ENCODE measurements around the gene LGR6.

LGR6 gene

DNA sequence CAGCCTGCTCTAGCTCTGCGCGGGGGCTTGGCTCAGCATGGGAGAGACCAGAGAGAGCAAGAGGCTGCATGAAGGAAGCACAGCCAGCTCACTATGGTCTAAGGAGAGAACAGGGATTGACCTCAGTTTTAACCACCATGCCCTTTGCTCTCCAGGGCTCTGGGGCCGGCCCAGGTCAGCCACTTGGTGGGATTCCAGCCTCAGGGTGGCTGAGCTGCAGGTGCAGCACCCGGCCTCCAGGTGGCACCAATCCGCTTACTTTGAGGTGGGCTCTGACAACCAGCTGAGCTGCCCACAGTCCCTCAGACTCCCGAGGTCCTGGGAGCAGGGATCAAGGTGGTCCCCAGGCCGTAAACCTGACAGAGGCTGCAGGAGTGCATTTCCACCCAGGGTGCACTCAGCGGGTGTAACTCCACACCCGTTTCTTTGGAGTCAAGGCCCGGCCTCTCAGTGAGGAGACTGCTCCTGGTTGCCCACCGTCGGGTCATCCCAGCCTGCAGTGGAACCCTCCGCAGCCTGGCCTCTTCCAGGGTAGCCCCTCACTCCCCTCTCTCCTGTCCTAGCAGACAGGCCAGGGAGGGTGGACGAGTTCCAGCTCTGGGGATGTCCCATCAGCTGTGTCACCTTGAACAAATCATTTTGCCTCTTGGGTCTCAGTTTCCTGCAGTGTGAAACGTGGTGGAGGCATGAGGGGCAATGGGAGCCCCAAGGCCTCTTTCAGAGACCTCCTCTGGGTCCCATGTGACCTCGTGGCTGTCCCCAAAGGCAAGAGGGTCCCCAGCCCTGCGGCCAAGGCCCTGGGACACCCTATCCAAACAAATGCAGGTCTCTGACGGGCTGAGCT is 607 bp upstream of the LGR6 start:
- Histone ChIP-seq H4K8ac (ENCODE audit: low read depth, low read length) (no peak overlapping the region), H3K4me3 (ENCODE audit: low read depth, low read length) (no peak overlapping the region), H3K4me1 (ENCODE audit: control insufficient read depth in 1 of 2, insufficient read depth in 2 of 2, low read length in 2 of 2) (no peaks in the 10 kb centered on the region), H2AK5ac (ENCODE audit: low read length) (no peak overlapping the region), H4K91ac (ENCODE audit: low read depth, low read length) (no peak overlapping the region), H2AFZ (ENCODE audit: insufficient read depth, low read length, poor library complexity) (no peak overlapping the region), H2BK120ac (ENCODE audit: insufficient read depth, low read length, poor library complexity) (no peak overlapping the region), H4K12ac (ENCODE audit: low read depth, low read length) (no peak overlapping the region), H3K27me3 (ENCODE audit: insufficient read depth, low read length) (peaks cover 24% of the 10 kb centered on the region), H3K36me3 (ENCODE audit: control insufficient read depth in 1 of 2, insufficient read depth in 2 of 2, low read length in 2 of 2) (no peaks in the 10 kb centered on the region), H2BK12ac (ENCODE audit: low read length) (no peak overlapping the region), H3K9me3 (ENCODE audit: insufficient read depth, low read depth, low read length) (no peaks in the 10 kb centered on the region), H3K9ac (ENCODE audit: low read length) (no peak overlapping the region), H3K27ac (ENCODE audit: low read depth, low read length) (no peak overlapping the region), H3K18ac (ENCODE audit: low read length) (no peak overlapping the region), H3K79me1 (ENCODE audit: low read length) (no peaks in the 10 kb centered on the region), H3K79me2 (ENCODE audit: control insufficient read depth, insufficient read depth, low read length, poor library complexity) (no peaks in the 10 kb centered on the region), H2BK5ac (ENCODE audit: low read depth, low read length, poor library complexity) (no peak overlapping the region), H3K4me2 (ENCODE audit: low read length) (no peak overlapping the region), H3K14ac (ENCODE audit: low read length) (no peak overlapping the region), H3K23ac (ENCODE audit: low read length) (no peak overlapping the region), H3K4ac (ENCODE audit: low read depth, low read length) (no peak overlapping the region)
- WGBS (ENCODE audit: extremely low coverage, insufficient coverage, insufficient read length) = no CpG with 5 or more reads among the region's 18 CpGs
- DNase-seq = peak; percentile 21 to 75

DNA sequence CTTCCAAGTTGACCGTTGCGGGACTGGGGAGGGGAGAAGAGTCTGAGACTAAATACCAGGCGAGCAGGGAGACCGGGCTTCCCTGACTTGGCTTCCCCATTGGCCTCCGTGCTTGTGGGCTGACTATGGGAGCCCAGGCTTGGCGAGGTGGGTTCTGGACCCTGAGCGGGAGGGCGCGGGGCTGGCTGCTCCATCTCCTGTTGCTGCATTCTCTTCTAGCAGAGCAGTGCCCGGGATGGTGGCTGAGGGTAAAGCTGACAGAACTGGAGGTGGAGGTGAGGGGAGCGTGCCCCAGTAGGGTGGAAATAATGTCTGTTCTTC is 689 bp downstream of the LGR6 start:
- Histone ChIP-seq H4K8ac (ENCODE audit: low read depth, low read length) (no peak overlapping the region), H3K9ac (ENCODE audit: low read length) (no peak overlapping the region), H3K79me1 (ENCODE audit: low read length) (no peaks in the 10 kb centered on the region), H2AK5ac (ENCODE audit: low read length) (no peak overlapping the region), H3K23ac (ENCODE audit: low read length) (no peak overlapping the region), H2BK5ac (ENCODE audit: low read depth, low read length, poor library complexity) (no peak overlapping the region), H3K9me3 (ENCODE audit: insufficient read depth, low read depth, low read length) (no peaks in the 10 kb centered on the region), H3K14ac (ENCODE audit: low read length) (no peak overlapping the region), H3K36me3 (ENCODE audit: control insufficient read depth in 1 of 2, insufficient read depth in 2 of 2, low read length in 2 of 2) (no peaks in the 10 kb centered on the region), H3K27ac (ENCODE audit: low read depth, low read length) (no peak overlapping the region), H2BK12ac (ENCODE audit: low read length) (no peak overlapping the region), H3K4ac (ENCODE audit: low read depth, low read length) (no peak overlapping the region), H2AFZ (ENCODE audit: insufficient read depth, low read length, poor library complexity) (no peak overlapping the region), H2BK120ac (ENCODE audit: insufficient read depth, low read length, poor library complexity) (no peak overlapping the region), H3K4me2 (ENCODE audit: low read length) (no peak overlapping the region), H4K12ac (ENCODE audit: low read depth, low read length) (no peak overlapping the region), H3K4me1 (ENCODE audit: control insufficient read depth in 1 of 2, insufficient read depth in 2 of 2, low read length in 2 of 2) (no peaks in the 10 kb centered on the region), H3K79me2 (ENCODE audit: control insufficient read depth, insufficient read depth, low read length, poor library complexity) (no peaks in the 10 kb centered on the region), H4K91ac (ENCODE audit: low read depth, low read length) (no peak overlapping the region), H3K27me3 (ENCODE audit: insufficient read depth, low read length) (peaks cover 24% of the 10 kb centered on the region), H3K4me3 (ENCODE audit: low read depth, low read length) (no peak overlapping the region), H3K18ac (ENCODE audit: low read length) (no peak overlapping the region)
- DNase-seq = no peak
- WGBS (ENCODE audit: extremely low coverage, insufficient coverage, insufficient read length) = no CpG with 5 or more reads among the region's 11 CpGs

DNA sequence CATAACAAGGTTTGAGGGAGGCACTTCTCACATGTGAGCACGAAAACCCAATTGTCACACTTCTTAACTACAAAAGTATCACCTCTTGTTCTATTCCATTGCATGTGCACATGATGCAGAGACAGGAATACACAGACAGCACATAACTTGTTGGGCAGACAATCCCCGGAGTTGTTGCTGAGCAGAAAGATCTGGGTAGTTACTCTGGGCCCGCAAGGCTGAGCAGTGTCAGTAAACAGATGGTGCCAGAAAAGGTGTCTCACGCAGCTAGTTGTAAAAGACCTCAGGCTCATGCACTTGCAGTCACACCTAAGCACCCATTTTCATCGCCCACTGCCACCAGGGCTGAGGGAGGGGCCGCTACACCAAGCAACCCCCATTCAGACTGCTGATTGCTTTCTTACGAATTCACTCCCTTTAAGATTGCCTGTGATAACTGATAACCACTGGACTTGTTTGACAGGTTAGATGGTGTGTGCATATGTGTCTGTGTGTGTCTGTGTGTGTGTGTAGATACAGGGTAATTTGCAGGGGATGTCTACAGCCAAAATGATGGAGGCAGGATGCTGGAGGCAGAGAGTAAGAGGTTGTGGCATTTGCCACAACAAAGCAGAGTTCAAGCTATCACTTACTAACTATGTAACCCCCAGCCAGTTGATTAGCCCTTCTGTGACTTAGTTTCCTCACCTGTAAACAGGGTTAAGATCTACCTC is 4.2 kb downstream of the LGR6 start:
- peaks cover 24% of the 10 kb centered on the region for H3K27me3 ChIP-seq (ENCODE audit: insufficient read depth, low read length)
- H2BK12ac ChIP-seq (ENCODE audit: low read length) = no peak overlapping the region
- no peak overlapping the region for H2AK5ac ChIP-seq (ENCODE audit: low read length)
- WGBS (ENCODE audit: extremely low coverage, insufficient coverage, insufficient read length) = no CpG with 5 or more reads among the region's 7 CpGs
- H3K27ac ChIP-seq (ENCODE audit: low read depth, low read length) = no peak overlapping the region
- no peak overlapping the region for H4K12ac ChIP-seq (ENCODE audit: low read depth, low read length)
- no peak overlapping the region for H2BK120ac ChIP-seq (ENCODE audit: insufficient read depth, low read length, poor library complexity)
- no peak overlapping the region for H3K4me2 ChIP-seq (ENCODE audit: low read length)
- no peak overlapping the region for H3K23ac ChIP-seq (ENCODE audit: low read length)
- H4K8ac ChIP-seq (ENCODE audit: low read depth, low read length) = no peak overlapping the region
- no peak overlapping the region for H2BK5ac ChIP-seq (ENCODE audit: low read depth, low read length, poor library complexity)
- DNase-seq = peak in 1 of 2 donors; percentile 59
- H4K91ac ChIP-seq (ENCODE audit: low read depth, low read length) = no peak overlapping the region
- H3K9me3 ChIP-seq (ENCODE audit: insufficient read depth, low read depth, low read length) = no peaks in the 10 kb centered on the region
- no peak overlapping the region for H3K4ac ChIP-seq (ENCODE audit: low read depth, low read length)
- H3K18ac ChIP-seq (ENCODE audit: low read length) = no peak overlapping the region
- no peaks in the 10 kb centered on the region for H3K79me2 ChIP-seq (ENCODE audit: control insufficient read depth, insufficient read depth, low read length, poor library complexity)
- H3K79me1 ChIP-seq (ENCODE audit: low read length) = no peaks in the 10 kb centered on the region
- no peak overlapping the region for H3K4me3 ChIP-seq (ENCODE audit: low read depth, low read length)
- H3K36me3 ChIP-seq (ENCODE audit: control insufficient read depth in 1 of 2, insufficient read depth in 2 of 2, low read length in 2 of 2) = no peaks in the 10 kb centered on the region
- no peaks in the 10 kb centered on the region for H3K4me1 ChIP-seq (ENCODE audit: control insufficient read depth in 1 of 2, insufficient read depth in 2 of 2, low read length in 2 of 2)
- no peak overlapping the region for H3K14ac ChIP-seq (ENCODE audit: low read length)
- no peak overlapping the region for H3K9ac ChIP-seq (ENCODE audit: low read length)
- H2AFZ ChIP-seq (ENCODE audit: insufficient read depth, low read length, poor library complexity) = no peak overlapping the region

DNA sequence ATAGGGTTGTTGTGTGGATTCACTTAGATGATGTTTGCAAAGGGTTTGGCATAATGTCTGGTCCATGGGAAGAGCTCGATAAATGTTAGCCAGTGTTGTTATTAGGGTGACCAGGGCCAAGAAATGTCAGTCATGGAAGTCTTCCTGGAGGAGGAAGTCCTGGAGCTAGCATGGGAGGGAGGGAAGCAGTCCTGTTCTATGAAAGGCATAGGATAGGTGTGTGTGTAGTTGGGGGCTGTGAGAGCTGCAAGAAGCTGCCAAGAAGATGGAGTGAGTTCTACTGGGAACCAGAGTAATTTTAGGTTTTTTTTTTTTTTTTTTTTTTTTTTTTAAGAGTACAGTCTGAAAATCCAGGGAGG is 4.7 kb downstream of the LGR6 start:
- H3K23ac ChIP-seq (ENCODE audit: low read length) = no peak overlapping the region
- WGBS (ENCODE audit: extremely low coverage, insufficient coverage, insufficient read length) = no CpG with 5 or more reads among the region's 1 CpG
- H3K27me3 ChIP-seq (ENCODE audit: insufficient read depth, low read length) = peaks cover 19% of the 10 kb centered on the region
- no peak overlapping the region for H4K91ac ChIP-seq (ENCODE audit: low read depth, low read length)
- H3K18ac ChIP-seq (ENCODE audit: low read length) = no peak overlapping the region
- no peak overlapping the region for H4K12ac ChIP-seq (ENCODE audit: low read depth, low read length)
- no peaks in the 10 kb centered on the region for H3K4me1 ChIP-seq (ENCODE audit: control insufficient read depth in 1 of 2, insufficient read depth in 2 of 2, low read length in 2 of 2)
- H2BK120ac ChIP-seq (ENCODE audit: insufficient read depth, low read length, poor library complexity) = no peak overlapping the region
- H3K79me2 ChIP-seq (ENCODE audit: control insufficient read depth, insufficient read depth, low read length, poor library complexity) = no peaks in the 10 kb centered on the region
- no peak overlapping the region for H3K27ac ChIP-seq (ENCODE audit: low read depth, low read length)
- H3K9me3 ChIP-seq (ENCODE audit: insufficient read depth, low read depth, low read length) = no peaks in the 10 kb centered on the region
- H2AK5ac ChIP-seq (ENCODE audit: low read length) = no peak overlapping the region
- H4K8ac ChIP-seq (ENCODE audit: low read depth, low read length) = no peak overlapping the region
- no peak overlapping the region for H2BK5ac ChIP-seq (ENCODE audit: low read depth, low read length, poor library complexity)
- no peak overlapping the region for H3K14ac ChIP-seq (ENCODE audit: low read length)
- H3K4me3 ChIP-seq (ENCODE audit: low read depth, low read length) = no peak overlapping the region
- H3K79me1 ChIP-seq (ENCODE audit: low read length) = no peaks in the 10 kb centered on the region
- no peak overlapping the region for H2BK12ac ChIP-seq (ENCODE audit: low read length)
- H3K36me3 ChIP-seq (ENCODE audit: control insufficient read depth in 1 of 2, insufficient read depth in 2 of 2, low read length in 2 of 2) = no peaks in the 10 kb centered on the region
- DNase-seq = no peak
- H3K4ac ChIP-seq (ENCODE audit: low read depth, low read length) = no peak overlapping the region
- no peak overlapping the region for H2AFZ ChIP-seq (ENCODE audit: insufficient read depth, low read length, poor library complexity)
- no peak overlapping the region for H3K4me2 ChIP-seq (ENCODE audit: low read length)
- H3K9ac ChIP-seq (ENCODE audit: low read length) = no peak overlapping the region

Data from trophoblast cell (in vitro differentiated cells and primary cell).